Upper lobe of right lung (tissue), 1 donor: ENCODE data around the gene INVS. TPM values are rescaled to one million over a fixed set of nuclear protein-coding genes. Genes with fewer than 3 reads are reported as not detected.

ENCODE experiments used
- ATAC-seq: fragments of 200-7000 bp; cut with Tn5 transposase; one replicate; pipeline ENCODE4 v1.9.1; 2020; ENCODE audit warnings: mild to moderate bottlenecking, moderate library complexity
- DNase-seq: peaks from one replicate; pipeline ENCODE4 v3.0.0-alpha.2; 2020
- H3K27ac ChIP-seq: fragments of 200-600 bp; one replicate; pipeline ENCODE4 v1.8.0; 2022
- H3K27me3 ChIP-seq: fragments of 200-600 bp; one replicate; pipeline ENCODE4 v1.8.0; 2022; ENCODE audit warnings: mild to moderate bottlenecking
- H3K36me3 ChIP-seq: fragments of 200-600 bp; one replicate; pipeline ENCODE4 v1.8.0; 2022
- H3K4me1 ChIP-seq: fragments of 200-600 bp; one replicate; pipeline ENCODE4 v1.8.0; 2022
- H3K4me3 ChIP-seq: fragments of 200-600 bp; one replicate; pipeline ENCODE4 v1.8.0; 2022; ENCODE audit warnings: mild to moderate bottlenecking
- H3K9me3 ChIP-seq: fragments of 200-600 bp; one replicate; pipeline ENCODE4 v1.8.0; 2022
- intact Hi-C: fragments of 100-400 bp; cut with DNase I; formaldehyde crosslinking; loops from one replicate; pipeline ENCODE4 v1.11.0; 2022
- total RNA-seq: library from RNA; stranded (reverse); fragmentation: NEBNext Ultra II Directional; extraction: Animal tissue kit (Norgen Biotek cat#: 25700); gene quantifications from one replicate; pipeline ENCODE4 v1.2.1, GENCODE V29; 2021
- TF ChIP-seq, protein P1 (sequence below): fragments of 200-600 bp; IDR thresholded peaks from one replicate; pipeline ENCODE4 v1.8.0; 2022; ENCODE audit warnings: antibody characterized with exemption
- donor health status: DM: no; HTN: yes; CAD: no; lungs with severe emphysema.

Gene INVS
- total RNA-seq, 1 donor from 2014 or later: 22.2 TPM

DNA sequence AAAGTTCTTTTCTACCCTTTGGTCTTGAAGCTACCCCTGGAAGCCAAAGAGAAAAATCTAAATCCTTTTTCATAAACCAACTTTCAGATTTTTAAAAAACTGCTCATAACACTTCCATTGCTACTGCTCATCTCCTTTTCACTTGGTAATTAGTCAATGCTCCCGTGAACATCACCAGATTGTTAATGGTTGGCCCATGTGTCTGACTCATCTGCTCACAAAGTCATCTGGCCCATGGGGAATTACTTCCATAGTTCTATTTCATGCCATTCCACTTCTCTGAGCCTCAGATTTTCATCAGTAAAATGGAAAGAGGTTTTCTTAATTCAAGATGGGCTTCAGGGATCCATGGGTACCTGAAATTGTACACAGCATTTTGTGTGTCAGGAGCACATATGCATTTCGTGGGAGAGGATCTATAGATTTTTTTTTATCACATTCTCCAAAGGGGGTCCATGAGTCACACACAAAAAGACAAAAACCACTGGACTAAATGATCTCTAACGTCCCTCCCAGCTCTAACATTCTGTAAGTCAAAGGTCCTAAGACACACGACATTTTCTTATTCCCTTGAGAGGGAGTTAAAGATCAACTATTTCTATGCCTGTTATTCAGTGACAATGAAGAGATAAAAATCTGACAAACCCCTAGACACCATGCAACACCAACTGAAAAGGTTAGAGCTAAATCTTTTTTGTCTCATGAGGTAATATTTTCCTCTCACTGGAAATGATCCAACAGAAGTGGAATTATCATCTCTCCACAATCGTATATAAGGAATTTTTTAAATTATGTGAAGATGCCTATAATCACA lies 178.3 kb downstream of the INVS start:
- no peak overlapping the region for H3K27ac ChIP-seq
- H3K9me3 ChIP-seq: no peaks in the 10 kb centered on the region
- H3K27me3 ChIP-seq: no peaks in the 10 kb centered on the region
- intact Hi-C loops: no loop called here
- TF ChIP-seq, protein P1, sequence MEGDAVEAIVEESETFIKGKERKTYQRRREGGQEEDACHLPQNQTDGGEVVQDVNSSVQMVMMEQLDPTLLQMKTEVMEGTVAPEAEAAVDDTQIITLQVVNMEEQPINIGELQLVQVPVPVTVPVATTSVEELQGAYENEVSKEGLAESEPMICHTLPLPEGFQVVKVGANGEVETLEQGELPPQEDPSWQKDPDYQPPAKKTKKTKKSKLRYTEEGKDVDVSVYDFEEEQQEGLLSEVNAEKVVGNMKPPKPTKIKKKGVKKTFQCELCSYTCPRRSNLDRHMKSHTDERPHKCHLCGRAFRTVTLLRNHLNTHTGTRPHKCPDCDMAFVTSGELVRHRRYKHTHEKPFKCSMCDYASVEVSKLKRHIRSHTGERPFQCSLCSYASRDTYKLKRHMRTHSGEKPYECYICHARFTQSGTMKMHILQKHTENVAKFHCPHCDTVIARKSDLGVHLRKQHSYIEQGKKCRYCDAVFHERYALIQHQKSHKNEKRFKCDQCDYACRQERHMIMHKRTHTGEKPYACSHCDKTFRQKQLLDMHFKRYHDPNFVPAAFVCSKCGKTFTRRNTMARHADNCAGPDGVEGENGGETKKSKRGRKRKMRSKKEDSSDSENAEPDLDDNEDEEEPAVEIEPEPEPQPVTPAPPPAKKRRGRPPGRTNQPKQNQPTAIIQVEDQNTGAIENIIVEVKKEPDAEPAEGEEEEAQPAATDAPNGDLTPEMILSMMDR: no peak
- H3K4me3 ChIP-seq: no peak overlapping the region
- H3K36me3 ChIP-seq: peaks cover 42% of the 10 kb centered on the region
- DNase-seq (no peak), ATAC-seq (no peak)
- no peaks in the 10 kb centered on the region for H3K4me1 ChIP-seq

- peaks cover 33% of the 10 kb centered on the region for H3K36me3 ChIP-seq
- H3K4me3 ChIP-seq: no peak overlapping the region
- intact Hi-C loops: no loop called here
- no peaks in the 10 kb centered on the region for H3K4me1 ChIP-seq
- H3K9me3 ChIP-seq: no peaks in the 10 kb centered on the region
- H3K27me3 ChIP-seq: no peaks in the 10 kb centered on the region
- H3K27ac ChIP-seq: no peak overlapping the region
- DNase-seq: no peak
- TF ChIP-seq, protein P1: no peak
- no peak for ATAC-seq
These were observed 182.0 kb downstream of the INVS start for GRCh38 chr9:100281066-100281465.

DNA sequence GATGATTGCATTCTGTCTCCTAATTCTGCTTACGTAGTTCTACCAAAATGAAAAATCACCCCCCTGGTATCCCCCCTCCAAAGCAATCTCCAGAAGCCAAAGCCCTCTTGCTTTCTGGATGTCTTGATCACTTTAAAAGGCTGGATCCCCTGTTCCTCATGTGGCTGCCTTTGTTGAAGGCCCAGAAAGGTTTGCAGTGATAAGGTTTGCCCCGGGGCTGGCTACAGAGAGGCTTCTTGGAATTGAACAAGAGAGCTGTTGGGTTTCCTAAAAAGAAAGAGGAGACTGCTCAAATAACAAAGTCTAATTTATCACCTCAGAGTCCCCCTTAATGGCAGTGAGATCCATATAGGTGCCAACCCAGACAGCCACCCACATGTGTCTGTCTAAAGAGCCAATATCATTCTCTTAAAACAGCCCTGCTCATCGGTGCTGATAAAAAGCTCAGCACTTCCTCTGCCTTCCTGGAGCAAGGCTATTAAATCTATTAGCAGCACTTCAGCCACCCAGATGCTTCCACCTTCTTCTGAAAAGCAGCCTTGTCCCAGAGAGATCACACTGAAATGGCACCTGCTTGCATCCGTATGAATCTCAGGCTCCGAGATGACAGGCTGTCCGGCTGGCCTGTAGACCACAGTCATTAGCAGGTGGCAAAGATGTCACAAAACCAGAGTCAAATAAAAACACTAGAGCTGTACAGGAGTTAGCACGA lies 182.8 kb downstream of the INVS start:
- intact Hi-C loops: no loop called here
- no peaks in the 10 kb centered on the region for H3K27me3 ChIP-seq
- no peaks in the 10 kb centered on the region for H3K4me1 ChIP-seq
- no peaks in the 10 kb centered on the region for H3K9me3 ChIP-seq
- DNase-seq (no peak), ATAC-seq (no peak)
- H3K4me3 ChIP-seq: no peak overlapping the region
- H3K36me3 ChIP-seq: peaks cover 41% of the 10 kb centered on the region
- TF ChIP-seq, protein P1: no peak
- H3K27ac ChIP-seq: no peak overlapping the region

DNA sequence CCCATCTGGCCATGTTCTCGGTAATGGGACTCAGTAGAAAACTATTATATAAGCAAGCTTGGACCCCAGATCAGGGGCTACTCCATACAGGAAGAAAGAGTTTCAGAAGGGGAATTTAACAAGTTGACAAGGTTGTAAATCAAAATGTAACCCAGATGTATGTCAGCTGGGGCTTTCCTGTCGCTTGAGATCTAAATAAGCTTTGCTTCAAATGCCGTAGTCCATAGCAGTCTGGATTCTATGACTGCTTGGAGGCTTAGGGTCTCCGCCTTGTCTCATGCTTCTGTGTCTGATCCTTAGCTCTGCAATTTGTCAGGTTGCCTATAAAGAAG lies 183.3 kb downstream of the INVS start:
- DNase-seq: no peak
- Histone ChIP-seq H3K9me3 (no peaks in the 10 kb centered on the region), H3K4me1 (no peaks in the 10 kb centered on the region), H3K4me3 (no peak overlapping the region), H3K27ac (no peak overlapping the region), H3K36me3 (peaks cover 36% of the 10 kb centered on the region), H3K27me3 (no peaks in the 10 kb centered on the region)
- ATAC-seq: no peak
- TF ChIP-seq, protein P1: no peak
- intact Hi-C loops: no loop called here

GRCh38 chr9:100284247-100284646 lies 185.2 kb downstream of the INVS start:
- Histone ChIP-seq H3K4me3 (no peak overlapping the region), H3K9me3 (no peaks in the 10 kb centered on the region), H3K4me1 (no peaks in the 10 kb centered on the region), H3K36me3 (peaks cover 29% of the 10 kb centered on the region), H3K27ac (no peak overlapping the region), H3K27me3 (no peaks in the 10 kb centered on the region)
- TF ChIP-seq, protein P1: no peak
- ATAC-seq (no peak), DNase-seq (no peak)
- intact Hi-C loops: no loop called here
